Mucosa of descending colon (tissue), 3 donors: ENCODE results near the gene GARS1. TPM values are rescaled to one million over a fixed set of nuclear protein-coding genes. Genes with fewer than 3 reads are reported as not detected.

ENCODE experiments used
- ATAC-seq: fragments of 200-7000 bp; cut with Tn5 transposase; one replicate; pipeline ENCODE4 v1.9.1; 2020; ENCODE audit warnings: mild to moderate bottlenecking, moderate library complexity
- DNase-seq, 3 donors: peaks; one replicate each; pipeline ENCODE4 v3.0.0-alpha.2; 2020
- H3K36me3 ChIP-seq: fragments of 200-600 bp; one replicate; pipeline ENCODE4 v1.8.0; 2021; ENCODE audit warnings: low read depth, mild to moderate bottlenecking
- H3K4me1 ChIP-seq: fragments of 200-600 bp; one replicate; pipeline ENCODE4 v1.8.0; 2021; ENCODE audit warnings: low read depth, mild to moderate bottlenecking
- H3K4me3 ChIP-seq: fragments of 200-600 bp; one replicate; pipeline ENCODE4 v1.8.0; 2021; ENCODE audit warnings: mild to moderate bottlenecking
- H3K9me3 ChIP-seq: fragments of 200-600 bp; one replicate; pipeline ENCODE4 v1.8.0; 2021; ENCODE audit warnings: mild to moderate bottlenecking
- intact Hi-C, 2 donors: fragments of 100-400 bp; cut with DNase I in 1 of 2; cut with micrococcal nuclease in 1 of 2; formaldehyde crosslinking; loops; one replicate each; pipeline versions ENCODE4 v1.11.0 to v1.11.1; 2022; cut with DNase I, micrococcal nuclease
- total RNA-seq, 3 donors: library from RNA; stranded (reverse); fragmentation: NEBNext Ultra II Directional in 2 of 3; extraction: Animal tissue kit (Norgen Biotek cat#: 25700) in 2 of 3; gene quantifications; one replicate each; pipeline versions ENCODE4 v1.2.1 to v1.2.4, GENCODE V29; 2021 to 2023
- TF ChIP-seq, protein P1 (sequence below): fragments of 200-600 bp; IDR thresholded peaks from one replicate; pipeline ENCODE4 v1.8.0; 2022; ENCODE audit warnings: antibody characterized with exemption, mild to moderate bottlenecking
- donor health status: DM: no; HTN: no; CAD: no; lungs with moderate emphysema.
- donor health status: DM: no; HTN: no; CAD: no.
- donor health status: DM: no; HTN: yes; CAD: no.

GARS1 gene
- total RNA-seq, 3 donors from 2014 or later, result 46.2 to 68.6 (median 55.0) TPM

DNA sequence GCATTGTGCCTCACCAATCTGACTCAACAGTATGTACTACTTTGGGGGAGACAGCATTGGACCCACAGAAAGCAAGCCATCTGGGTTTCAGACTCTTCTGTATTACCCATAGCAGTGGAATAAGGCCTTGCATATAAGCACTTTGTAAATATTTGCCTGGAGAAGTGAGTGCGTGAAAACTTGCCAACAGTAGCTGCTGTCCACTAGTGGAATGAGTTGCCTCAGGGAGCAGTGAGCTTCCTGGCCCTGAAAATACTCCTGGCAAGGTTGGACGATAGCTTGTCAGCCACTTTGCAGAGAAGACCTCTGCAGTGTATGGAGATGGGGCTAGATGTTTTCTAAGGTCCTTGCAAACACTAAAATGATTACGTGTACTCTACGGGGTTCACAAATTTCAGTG lies 21.6 kb downstream of the GARS1 start:
- intact Hi-C loops, result no loop called here
- no peak overlapping the region for H3K4me3 ChIP-seq
- TF ChIP-seq, protein P1, sequence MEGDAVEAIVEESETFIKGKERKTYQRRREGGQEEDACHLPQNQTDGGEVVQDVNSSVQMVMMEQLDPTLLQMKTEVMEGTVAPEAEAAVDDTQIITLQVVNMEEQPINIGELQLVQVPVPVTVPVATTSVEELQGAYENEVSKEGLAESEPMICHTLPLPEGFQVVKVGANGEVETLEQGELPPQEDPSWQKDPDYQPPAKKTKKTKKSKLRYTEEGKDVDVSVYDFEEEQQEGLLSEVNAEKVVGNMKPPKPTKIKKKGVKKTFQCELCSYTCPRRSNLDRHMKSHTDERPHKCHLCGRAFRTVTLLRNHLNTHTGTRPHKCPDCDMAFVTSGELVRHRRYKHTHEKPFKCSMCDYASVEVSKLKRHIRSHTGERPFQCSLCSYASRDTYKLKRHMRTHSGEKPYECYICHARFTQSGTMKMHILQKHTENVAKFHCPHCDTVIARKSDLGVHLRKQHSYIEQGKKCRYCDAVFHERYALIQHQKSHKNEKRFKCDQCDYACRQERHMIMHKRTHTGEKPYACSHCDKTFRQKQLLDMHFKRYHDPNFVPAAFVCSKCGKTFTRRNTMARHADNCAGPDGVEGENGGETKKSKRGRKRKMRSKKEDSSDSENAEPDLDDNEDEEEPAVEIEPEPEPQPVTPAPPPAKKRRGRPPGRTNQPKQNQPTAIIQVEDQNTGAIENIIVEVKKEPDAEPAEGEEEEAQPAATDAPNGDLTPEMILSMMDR, result no peak
- DNase-seq (no peak), ATAC-seq (no peak)
- no peaks in the 10 kb centered on the region for H3K4me1 ChIP-seq
- H3K36me3 ChIP-seq, result peaks cover 8% of the 10 kb centered on the region
- no peaks in the 10 kb centered on the region for H3K9me3 ChIP-seq

DNA sequence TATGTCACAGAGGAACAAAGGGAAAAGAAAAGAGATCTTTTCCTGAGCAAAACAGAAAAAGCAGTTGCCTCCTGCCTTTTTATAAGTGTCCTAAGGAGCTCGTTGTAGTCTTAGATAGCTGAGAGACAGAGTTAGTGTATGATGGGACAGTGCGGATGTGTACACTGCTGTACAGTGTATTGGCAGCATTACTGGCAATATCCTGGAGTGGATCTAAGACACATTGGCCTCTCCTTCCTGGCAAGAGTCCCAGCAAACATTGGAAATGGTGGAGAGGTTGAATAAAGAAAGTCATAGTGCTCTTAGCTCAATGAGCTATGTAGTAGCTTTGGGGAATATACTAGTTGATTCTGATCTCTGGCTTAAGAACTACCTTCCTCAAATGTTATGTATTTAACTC lies 22.7 kb downstream of the GARS1 start:
- Histone ChIP-seq H3K36me3 (peaks cover 8% of the 10 kb centered on the region), H3K4me3 (no peak overlapping the region), H3K4me1 (no peaks in the 10 kb centered on the region), H3K9me3 (no peaks in the 10 kb centered on the region)
- peak; percentile 84 for ATAC-seq
- DNase-seq, result peak in 1 of 3 donors; percentile 47
- TF ChIP-seq, protein P1, result no peak
- intact Hi-C loops, result no loop called here

DNA sequence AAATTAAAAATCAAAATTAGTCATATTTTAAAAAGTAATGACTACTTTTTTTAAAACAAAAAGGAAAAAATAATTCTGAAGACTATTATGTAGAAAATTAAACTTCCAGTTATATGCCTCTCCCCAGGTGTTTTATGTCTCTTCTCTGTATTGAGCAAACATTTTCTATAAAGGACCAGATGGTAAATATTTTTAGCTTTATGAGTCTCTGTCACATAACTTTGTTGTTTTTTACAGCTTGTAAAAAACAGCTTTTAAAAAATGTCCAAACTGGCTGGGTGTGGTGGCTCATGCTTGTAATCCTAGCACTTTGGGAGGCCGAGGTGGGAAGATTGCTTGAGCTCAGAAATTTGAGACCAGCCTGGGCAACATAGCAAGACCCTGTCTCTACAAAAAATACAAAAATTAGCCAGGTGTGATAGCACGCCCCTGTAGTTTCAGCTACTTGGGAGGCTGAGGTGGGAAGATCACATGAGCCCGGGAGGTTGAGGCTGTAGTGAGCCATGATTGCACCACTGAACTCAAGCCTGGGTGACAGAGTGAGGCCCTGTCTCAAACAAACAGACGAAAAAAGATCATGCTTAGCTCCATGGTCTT lies 23.5 kb downstream of the GARS1 start:
- Histone ChIP-seq H3K4me1 (no peaks in the 10 kb centered on the region), H3K9me3 (no peaks in the 10 kb centered on the region), H3K36me3 (peaks cover 8% of the 10 kb centered on the region), H3K4me3 (no peak overlapping the region)
- peak; percentile 31 for ATAC-seq
- DNase-seq, result no peak
- intact Hi-C loops, result no loop called here
- TF ChIP-seq, protein P1, result no peak

DNA sequence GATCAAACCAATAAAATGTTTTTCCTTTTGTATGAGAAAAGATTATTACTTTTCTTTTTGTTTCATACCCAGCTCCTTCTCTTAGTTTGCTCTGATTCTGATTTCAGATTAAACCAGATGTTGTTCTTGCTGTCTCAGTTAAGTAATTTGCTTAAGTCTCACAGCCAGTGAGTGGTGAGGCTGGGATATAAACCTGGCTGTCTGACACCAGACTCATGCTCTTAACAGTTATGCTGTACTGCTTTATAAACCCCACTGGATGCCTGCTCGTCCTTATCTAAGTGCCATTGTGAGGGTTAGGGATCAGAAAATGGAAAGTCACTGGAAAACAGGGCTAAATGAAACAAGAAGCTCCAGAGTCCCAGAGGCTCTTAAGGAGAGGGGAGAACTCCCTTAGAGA lies 24.3 kb downstream of the GARS1 start:
- no peak for DNase-seq
- TF ChIP-seq, protein P1, result no peak
- intact Hi-C loops, result no loop called here
- peaks cover 8% of the 10 kb centered on the region for H3K36me3 ChIP-seq
- H3K4me1 ChIP-seq, result no peaks in the 10 kb centered on the region
- H3K9me3 ChIP-seq, result no peaks in the 10 kb centered on the region
- no peak overlapping the region for H3K4me3 ChIP-seq
- ATAC-seq, result no peak

DNA sequence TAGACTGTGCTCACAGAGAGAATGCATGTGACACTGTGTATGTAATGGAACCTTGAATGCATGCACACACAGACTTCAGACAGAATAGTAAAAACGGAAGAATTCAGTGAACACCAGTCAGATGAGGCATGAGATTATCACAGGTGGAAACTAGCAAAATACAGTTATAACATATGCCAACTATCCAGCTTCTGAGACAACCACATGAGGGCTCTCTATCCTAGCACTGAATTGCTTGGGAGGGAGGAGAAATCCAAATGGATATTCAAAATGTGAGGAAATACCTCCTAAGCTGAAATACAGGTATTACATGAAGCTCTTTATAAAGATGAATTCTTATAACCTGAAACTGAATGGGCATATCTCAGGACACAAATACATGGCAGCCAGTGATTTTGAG lies 30.6 kb downstream of the GARS1 start:
- DNase-seq, result no peak
- no peaks in the 10 kb centered on the region for H3K4me1 ChIP-seq
- intact Hi-C loops, result no loop called here
- no peaks in the 10 kb centered on the region for H3K9me3 ChIP-seq
- ATAC-seq, result no peak
- H3K4me3 ChIP-seq, result no peak overlapping the region
- TF ChIP-seq, protein P1, result no peak
- peaks cover 5% of the 10 kb centered on the region for H3K36me3 ChIP-seq

DNA sequence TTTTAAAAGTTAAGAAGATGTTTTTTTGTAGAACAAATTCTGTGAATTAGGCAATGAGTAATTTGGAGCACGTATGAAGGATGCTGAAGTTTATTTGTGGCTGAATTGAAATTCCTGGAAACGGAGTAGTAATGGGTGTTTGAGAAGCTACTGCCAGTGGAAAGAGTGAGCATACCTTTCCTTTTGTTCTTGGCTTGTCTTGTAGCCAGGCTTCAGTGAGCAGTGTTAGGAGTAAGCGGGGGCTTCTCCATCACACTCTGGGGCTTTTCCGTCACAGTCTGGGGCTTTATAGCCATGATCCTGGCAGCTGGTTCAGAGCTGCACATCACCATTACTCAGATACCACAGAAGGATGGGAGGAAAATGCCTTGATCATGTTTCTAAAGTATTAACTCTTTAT lies 32.3 kb downstream of the GARS1 start:
- intact Hi-C loops, result no loop called here
- Histone ChIP-seq H3K9me3 (no peaks in the 10 kb centered on the region), H3K4me1 (no peaks in the 10 kb centered on the region), H3K4me3 (no peak overlapping the region), H3K36me3 (no peaks in the 10 kb centered on the region)
- ATAC-seq, result no peak
- TF ChIP-seq, protein P1, result no peak
- DNase-seq, result no peak
